Camera-type eye (tissue), 1 donor: ENCODE results near the gene GFM1. TPM values are rescaled to one million over a fixed set of nuclear protein-coding genes. Genes with fewer than 3 reads are reported as not detected.

Experiments used
- total RNA-seq: library from RNA; depleted of rRNA; stranded (reverse); fragments of >200 nt; gene quantifications from one replicate; pipeline ENCODE4 v1.2.3, GENCODE V29; 2014

Gene GFM1
- total RNA-seq: 88.7 TPM

DNA sequence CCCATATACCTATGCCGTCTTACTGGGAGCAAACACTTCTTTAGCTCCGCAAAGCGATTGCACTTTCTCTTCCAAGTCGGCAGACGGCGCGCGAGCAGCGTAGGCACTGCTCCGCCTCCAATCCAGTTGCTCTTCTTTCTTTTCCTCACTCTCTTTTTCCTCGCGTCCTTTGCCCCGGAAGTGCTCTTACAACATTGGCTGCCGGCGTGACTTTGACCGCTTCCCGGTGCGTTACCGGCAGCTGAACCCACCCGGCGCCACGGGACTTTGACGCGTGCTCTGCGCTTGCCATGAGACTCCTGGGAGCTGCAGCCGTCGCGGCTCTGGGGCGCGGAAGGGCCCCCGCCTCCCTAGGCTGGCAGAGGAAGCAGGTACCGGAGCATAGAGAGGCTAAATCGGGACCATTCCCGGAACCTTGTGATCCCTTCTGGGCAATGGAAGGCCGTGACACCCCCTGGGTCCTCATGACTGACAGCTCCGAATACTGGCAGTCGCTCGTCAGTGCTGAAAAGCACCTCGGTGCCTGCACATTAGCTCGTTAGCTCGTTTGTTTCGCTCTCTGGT, at the start of gene GFM1:
TSS of gene GFM1 (plus strand) at position 183 of the 564 bp plus-strand sequence. CDS start at position 291, 108 bp downstream.

DNA sequence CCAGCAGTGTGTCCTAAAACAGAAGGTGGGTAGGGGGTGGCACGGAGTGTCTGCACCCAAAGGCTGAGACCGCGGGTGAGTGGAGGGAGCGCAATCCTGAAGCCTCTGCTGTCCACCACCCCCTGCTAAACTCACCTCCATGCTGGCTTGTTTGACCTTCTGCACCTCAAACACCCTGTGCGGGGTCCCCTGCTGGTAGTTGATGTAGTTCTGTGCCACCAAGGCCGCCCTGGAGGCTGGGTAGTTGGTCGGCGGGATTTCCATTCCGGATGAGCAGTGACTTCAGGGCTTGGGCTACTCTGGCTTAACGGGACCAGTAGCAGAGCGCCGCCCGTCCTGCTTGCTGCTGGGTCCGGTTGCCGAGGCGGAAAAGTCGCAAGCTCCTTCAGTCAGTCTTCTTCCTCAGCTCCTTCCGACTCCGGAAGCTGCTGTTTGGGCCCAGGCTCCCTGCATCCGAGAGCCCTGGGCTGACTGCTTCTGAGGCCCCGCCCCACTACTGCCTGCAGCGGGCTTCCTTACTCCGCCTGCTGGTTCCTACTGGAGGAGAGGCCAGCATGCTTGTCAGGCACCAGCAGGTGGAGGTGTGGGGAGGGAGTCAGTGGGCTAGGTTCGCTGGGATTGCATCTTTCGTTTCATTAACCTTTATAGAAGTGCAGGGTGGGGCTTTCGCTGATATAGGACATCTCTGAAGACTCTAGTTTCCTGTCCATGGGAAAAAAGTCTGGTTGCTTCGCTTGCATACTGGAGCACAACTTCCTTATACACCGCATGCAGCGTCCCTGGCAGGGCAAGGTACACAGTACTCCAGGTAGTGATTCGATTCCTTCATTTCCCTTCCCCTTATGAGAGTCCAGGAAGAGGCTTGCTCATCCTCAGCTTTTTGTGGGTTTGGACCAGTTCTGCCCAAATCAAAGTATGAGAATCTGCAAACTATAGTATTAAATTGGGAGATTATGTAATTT, 28.2 kb downstream of the GFM1 start, which contains the start of gene LXN:
TSS of gene LXN (minus strand) at position 434 of the 962 bp plus-strand sequence. CDS start at position 264, 170 bp downstream.

GRCh38 chr3:158731938-158732855, 87.9 kb downstream of the GFM1 start, which contains the start of gene RARRES1:
Gene RARRES1 (minus strand): TSS chr3:158732457. CDS start chr3:158732415, 42 bp downstream.

Other genes starting within 250 kb of the GFM1 start
- 20.2 TPM for gene MLF1, start 73.3 kb upstream of the GFM1 start, total RNA-seq
- 14.3 TPM for gene LXN, start 28.1 kb downstream of the GFM1 start, total RNA-seq
- gene RARRES1, start 87.9 kb downstream of the GFM1 start, total RNA-seq: 11.8 TPM
- 67.1 TPM for gene MFSD1, start 157.5 kb downstream of the GFM1 start, total RNA-seq